Measurements from ENCODE around the gene PPFIA3. TPM values are rescaled to one million over a fixed set of nuclear protein-coding genes. Genes with fewer than 3 reads are reported as not detected.

Gene PPFIA3
- polyA plus RNA-seq, 1 of the 3 experiments (the other 2 are of a cell fraction) = 5.7 TPM

DNA sequence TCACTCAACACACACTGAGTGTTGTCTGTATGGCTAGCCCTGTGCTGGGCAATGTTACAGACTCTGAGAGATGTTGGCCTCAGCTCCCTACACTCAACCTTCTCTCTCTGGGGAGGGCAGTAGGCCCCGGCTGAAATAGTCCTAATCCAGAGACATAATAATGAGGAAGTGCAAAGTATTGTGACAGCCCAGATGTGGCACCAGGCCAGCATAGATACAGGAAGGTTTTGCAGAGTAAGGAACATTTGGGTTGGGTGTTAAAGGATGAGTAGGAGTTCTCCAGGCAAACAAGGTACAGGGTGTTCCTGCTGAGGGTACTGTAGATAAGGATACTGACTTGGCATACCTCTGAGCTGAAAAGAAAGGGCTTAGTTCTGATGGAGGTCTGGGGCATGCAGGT, 2.8 kb upstream of the PPFIA3 start (continued):
- no peak for TF ChIP-seq CTCF (IDR thresholded peaks at IDR 0.05)
- TF ChIP-seq MXI1 (IDR thresholded peaks at IDR 0.05; ENCODE audit: low read depth, low read length) = no peak
- no peak for TF ChIP-seq TAF1 (IDR thresholded peaks at IDR 0.05; ENCODE audit: borderline replicate concordance, low read depth, low read length)
- no peak for TF ChIP-seq CHD2 (IDR thresholded peaks at IDR 0.05; ENCODE audit: low read length, partially characterized antibody)
- no peak for TF ChIP-seq NFIC (IDR thresholded peaks at IDR 0.05; ENCODE audit: borderline replicate concordance)
- TF ChIP-seq EP300 (IDR thresholded peaks at IDR 0.05; ENCODE audit: borderline replicate concordance in 1 of 2, low read depth in 1 of 2, low read length in 1 of 2) = no peak
- no peak for TF ChIP-seq SIN3A (IDR thresholded peaks at IDR 0.05; ENCODE audit: borderline replicate concordance, low read depth, low read length)
- TF ChIP-seq, protein P1, sequence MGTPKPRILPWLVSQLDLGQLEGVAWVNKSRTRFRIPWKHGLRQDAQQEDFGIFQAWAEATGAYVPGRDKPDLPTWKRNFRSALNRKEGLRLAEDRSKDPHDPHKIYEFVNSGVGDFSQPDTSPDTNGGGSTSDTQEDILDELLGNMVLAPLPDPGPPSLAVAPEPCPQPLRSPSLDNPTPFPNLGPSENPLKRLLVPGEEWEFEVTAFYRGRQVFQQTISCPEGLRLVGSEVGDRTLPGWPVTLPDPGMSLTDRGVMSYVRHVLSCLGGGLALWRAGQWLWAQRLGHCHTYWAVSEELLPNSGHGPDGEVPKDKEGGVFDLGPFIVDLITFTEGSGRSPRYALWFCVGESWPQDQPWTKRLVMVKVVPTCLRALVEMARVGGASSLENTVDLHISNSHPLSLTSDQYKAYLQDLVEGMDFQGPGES (IDR thresholded peaks at IDR 0.05; ENCODE audit: low read depth, low read length) = no peak

GRCh38 chr19:49117677-49118564, 1.4 kb upstream of the PPFIA3 start:
- Histone ChIP-seq H3K27me3 (ENCODE audit: insufficient read depth) (no peaks in the 10 kb centered on the region), H3K27ac (ENCODE audit: low read depth in 2 of 2, low read length in 1 of 2) (peak overlapping the region; percentile 82 to 93), H4K20me1 (ENCODE audit: insufficient read depth) (no peaks in the 10 kb centered on the region), H3K79me2 (ENCODE audit: insufficient read depth) (no peaks in the 10 kb centered on the region; the same call in 1 of the 2 replicates), H3K9ac (peak overlapping the region; percentile 72; the same call in 1 of the 2 replicates), H2AFZ (ENCODE audit: low read depth) (peak overlapping the region; percentile 88; the same call in 1 of the 2 replicates), H3K9me2 (no peaks in the 10 kb centered on the region), H3K9me3 (no peaks in the 10 kb centered on the region), H3K4me2 (peak overlapping the region; percentile 98), H3F3A (replicated peaks; ENCODE audit: insufficient read depth) (peaks cover 16% of the 10 kb centered on the region), H3K36me3 (replicated peaks in 1 of 2; ENCODE audit: control insufficient read depth in 1 of 2, insufficient read depth in 2 of 2, low read length in 1 of 2) (no peaks in the 10 kb centered on the region), H3K4me1 (ENCODE audit: control insufficient read depth in 1 of 2, insufficient read depth in 2 of 2, low read depth in 1 of 2, low read length in 1 of 2) (peaks cover 5 to 29% of the 10 kb centered on the region in 2 experiments; a peak in 1 of 4 replicates), H3K4me3 (ENCODE audit: low read depth in 2 of 2, low read length in 1 of 2) (peak overlapping the region; percentile 61 to 65)
- DNase-seq = peak; percentile 17
- POLR2A ChIA-PET = interaction anchor here (0.6 to 1.4 kb wide), 3 partner anchors 32 to 1372 kb away, joined by 3 read pairs; no protein-coding TSS in a partner anchor
- TF ChIP-seq EP300 (IDR thresholded peaks at IDR 0.05; ENCODE audit: borderline replicate concordance in 1 of 2, low read depth in 1 of 2, low read length in 1 of 2) (no peak), CHD2 (IDR thresholded peaks at IDR 0.05; ENCODE audit: low read length, partially characterized antibody) (no peak), MEF2A (IDR thresholded peaks at IDR 0.05; ENCODE audit: borderline replicate concordance, low read depth) (no peak), RCOR1 (IDR thresholded peaks at IDR 0.05; ENCODE audit: low read length) (no peak)
- TF ChIP-seq, protein P2, sequence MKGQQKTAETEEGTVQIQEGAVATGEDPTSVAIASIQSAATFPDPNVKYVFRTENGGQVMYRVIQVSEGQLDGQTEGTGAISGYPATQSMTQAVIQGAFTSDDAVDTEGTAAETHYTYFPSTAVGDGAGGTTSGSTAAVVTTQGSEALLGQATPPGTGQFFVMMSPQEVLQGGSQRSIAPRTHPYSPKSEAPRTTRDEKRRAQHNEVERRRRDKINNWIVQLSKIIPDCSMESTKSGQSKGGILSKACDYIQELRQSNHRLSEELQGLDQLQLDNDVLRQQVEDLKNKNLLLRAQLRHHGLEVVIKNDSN (IDR thresholded peaks at IDR 0.05; ENCODE audit: borderline replicate concordance, low read depth) = no peak
- WGBS (ENCODE audit: low lambda C conversion rate) = 69% methylated on average over 19 of the region's 26 CpGs
- CTCF ChIA-PET = interaction anchor here (1.0 to 6.2 kb wide), 10 partner anchors 10 to 108 kb away, joined by 3 to 86 read pairs (median 4); no protein-coding TSS in a partner anchor
